ENCODE results near the gene KRTAP5-8. TPM values are rescaled to one million over a fixed set of nuclear protein-coding genes. Genes with fewer than 3 reads are reported as not detected.
"Not testable (repeated sequence)": the region's sequence is repeated elsewhere in the genome, so short reads cannot be mapped to it uniquely, and the experiment has no call there.

Gene KRTAP5-8
- 1 to 10 TPM in 1 of 4 donors, under 1 TPM in 3; 0.30 to 1.3 (median 0.61) TPM for polyA plus RNA-seq (ENCODE audit: insufficient read length in 4 of 4)

- not testable (repeated sequence) for DNase-seq (ENCODE audit: low read depth in 4 of 4, low spot score in 2 of 4)
Observed at GRCh38 chr11:71537977-71538665, at the start of gene KRTAP5-8. KRTAP5-8 (plus strand) TSS chr11:71538025; CDS start chr11:71538056, 31 bp downstream.

GRCh38 chr11:71488681-71489270 lies 49.0 kb upstream of the KRTAP5-8 start:
- DNase-seq (ENCODE audit: low read depth in 4 of 4, low spot score in 2 of 4), result no peak

GRCh38 chr11:71489311-71490043 lies 48.3 kb upstream of the KRTAP5-8 start:
- DNase-seq (ENCODE audit: low read depth in 4 of 4, low spot score in 2 of 4), result no peak

GRCh38 chr11:71490044-71490730 lies 47.6 kb upstream of the KRTAP5-8 start:
- no peak for DNase-seq (ENCODE audit: low read depth in 4 of 4, low spot score in 2 of 4)

GRCh38 chr11:71490731-71491390 lies 47.0 kb upstream of the KRTAP5-8 start:
- DNase-seq (ENCODE audit: low read depth in 4 of 4, low spot score in 2 of 4), result no peak

- no peak for DNase-seq (ENCODE audit: low read depth in 4 of 4, low spot score in 2 of 4)
Observed at GRCh38 chr11:71491531-71491930, 46.3 kb upstream of the KRTAP5-8 start.

GRCh38 chr11:71491940-71492339 lies 45.9 kb upstream of the KRTAP5-8 start:
- DNase-seq (ENCODE audit: low read depth in 4 of 4, low spot score in 2 of 4), result no peak

- DNase-seq (ENCODE audit: low read depth in 4 of 4, low spot score in 2 of 4), result no peak
Observed at GRCh38 chr11:71495286-71496230, 42.3 kb upstream of the KRTAP5-8 start.

GRCh38 chr11:71496421-71496820 lies 41.4 kb upstream of the KRTAP5-8 start:
- no peak for DNase-seq (ENCODE audit: low read depth in 4 of 4, low spot score in 2 of 4)

- DNase-seq (ENCODE audit: low read depth in 4 of 4, low spot score in 2 of 4), result no peak
Observed at GRCh38 chr11:71498091-71498490, 39.7 kb upstream of the KRTAP5-8 start.

- no peak for DNase-seq (ENCODE audit: low read depth in 4 of 4, low spot score in 2 of 4)
Observed at GRCh38 chr11:71499125-71499524, 38.7 kb upstream of the KRTAP5-8 start.

- no peak for DNase-seq (ENCODE audit: low read depth in 4 of 4, low spot score in 2 of 4)
Observed at GRCh38 chr11:71499546-71499945, 38.3 kb upstream of the KRTAP5-8 start.

- no peak for DNase-seq (ENCODE audit: low read depth in 4 of 4, low spot score in 2 of 4)
Observed at GRCh38 chr11:71500601-71501021, 37.2 kb upstream of the KRTAP5-8 start.

- no peak for DNase-seq (ENCODE audit: low read depth in 4 of 4, low spot score in 2 of 4)
Observed at GRCh38 chr11:71501071-71501985, 36.5 kb upstream of the KRTAP5-8 start.

- DNase-seq (ENCODE audit: low read depth in 4 of 4, low spot score in 2 of 4), result no peak
Observed at GRCh38 chr11:71502026-71502425, 35.8 kb upstream of the KRTAP5-8 start.

GRCh38 chr11:71502871-71503435 lies 34.9 kb upstream of the KRTAP5-8 start:
- DNase-seq (ENCODE audit: low read depth in 4 of 4, low spot score in 2 of 4), result no peak

GRCh38 chr11:71504531-71504930 lies 33.3 kb upstream of the KRTAP5-8 start:
- DNase-seq (ENCODE audit: low read depth in 4 of 4, low spot score in 2 of 4), result no peak

GRCh38 chr11:71505001-71505400 lies 32.8 kb upstream of the KRTAP5-8 start:
- no peak for DNase-seq (ENCODE audit: low read depth in 4 of 4, low spot score in 2 of 4)
